Measurements from ENCODE around the gene PSENEN.

- TF ChIP-seq, protein P1, sequence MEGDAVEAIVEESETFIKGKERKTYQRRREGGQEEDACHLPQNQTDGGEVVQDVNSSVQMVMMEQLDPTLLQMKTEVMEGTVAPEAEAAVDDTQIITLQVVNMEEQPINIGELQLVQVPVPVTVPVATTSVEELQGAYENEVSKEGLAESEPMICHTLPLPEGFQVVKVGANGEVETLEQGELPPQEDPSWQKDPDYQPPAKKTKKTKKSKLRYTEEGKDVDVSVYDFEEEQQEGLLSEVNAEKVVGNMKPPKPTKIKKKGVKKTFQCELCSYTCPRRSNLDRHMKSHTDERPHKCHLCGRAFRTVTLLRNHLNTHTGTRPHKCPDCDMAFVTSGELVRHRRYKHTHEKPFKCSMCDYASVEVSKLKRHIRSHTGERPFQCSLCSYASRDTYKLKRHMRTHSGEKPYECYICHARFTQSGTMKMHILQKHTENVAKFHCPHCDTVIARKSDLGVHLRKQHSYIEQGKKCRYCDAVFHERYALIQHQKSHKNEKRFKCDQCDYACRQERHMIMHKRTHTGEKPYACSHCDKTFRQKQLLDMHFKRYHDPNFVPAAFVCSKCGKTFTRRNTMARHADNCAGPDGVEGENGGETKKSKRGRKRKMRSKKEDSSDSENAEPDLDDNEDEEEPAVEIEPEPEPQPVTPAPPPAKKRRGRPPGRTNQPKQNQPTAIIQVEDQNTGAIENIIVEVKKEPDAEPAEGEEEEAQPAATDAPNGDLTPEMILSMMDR (IDR thresholded peaks at IDR 0.05; ENCODE audit: insufficient read depth, low read length, poor library complexity, severe bottlenecking), result no peak
- no peak for TF ChIP-seq EZH2phosphoT487 (conservative IDR thresholded peaks at IDR 0.05; ENCODE audit: low read length)
Measured at GRCh38 chr19:35783469-35784434, 38.3 kb downstream of the PSENEN start.
